Gastrocnemius medialis (tissue), 4 donors: ENCODE results near the gene HGFAC. TPM values are rescaled to one million over a fixed set of nuclear protein-coding genes. Genes with fewer than 3 reads are reported as not detected.
A peak's percentile ranks its signal among the peaks of the same experiment; 100 is the strongest.

Experiments
- ATAC-seq, 2 donors: fragments of 150-250 bp; one replicate each; pipeline ENCODE4 v1.9.1; 2016
- DNase-seq, 2 donors: peaks; one replicate each; pipeline ENCODE4 v3.0.0-alpha.2; 2019
- H3K27ac ChIP-seq, 4 donors: fragments of 200-600 bp; sonication (generic); 1 replicate in 1 of 4; 2 replicates in 3 of 4; pipeline ENCODE4 v1.5.1; 2016 to 2018; ENCODE audit warnings: mild to moderate bottlenecking in 2 of 4, moderate library complexity in 1 of 4
- H3K27me3 ChIP-seq, 3 donors: fragments of 200-600 bp; sonication (generic) in 2 of 3; 1 replicate in 1 of 3; 2 replicates in 2 of 3; pipeline versions ENCODE4 v1.5.1 to v1.6.0; 2016 to 2019; ENCODE audit warnings: mild to moderate bottlenecking in 1 of 3, moderate library complexity in 1 of 3
- H3K36me3 ChIP-seq, 2 donors: fragments of 200-600 bp; sonication (generic) in 1 of 2; one replicate each; pipeline ENCODE4 v1.5.1; 2017 to 2018
- H3K4me1 ChIP-seq, 2 donors: fragments of 200-600 bp; sonication (generic) in 1 of 2; one replicate each; pipeline ENCODE4 v1.5.1; 2016 to 2017; ENCODE audit warnings: mild to moderate bottlenecking in 2 of 2
- H3K4me3 ChIP-seq, 4 donors: fragments of 200-600 bp; sonication (generic) in 3 of 4; 1 replicate in 1 of 4; 2 replicates in 3 of 4; pipeline ENCODE4 v1.5.1; 2016 to 2019; ENCODE audit warnings: mild to moderate bottlenecking in 2 of 4
- H3K9me3 ChIP-seq, 3 donors: fragments of 200-600 bp; sonication (generic) in 2 of 3; 1 replicate in 1 of 3; 2 replicates in 2 of 3; pipeline ENCODE4 v1.5.1; 2016 to 2019
- POLR2A ChIP-seq, 2 donors: fragments of 450-650 bp; IDR thresholded peaks; one replicate each; pipeline ENCODE4 v1.6.1; 2017; ENCODE audit warnings: antibody characterized with exemption in 2 of 2, mild to moderate bottlenecking in 2 of 2, moderate library complexity in 2 of 2
- in situ Hi-C, 4 donors: fragments of 200-750 bp; cut with MboI; loops; one replicate each; pipeline versions ENCODE4 v1.15.0 to v1.8.0; 2017; ENCODE audit warnings: low sequenced_read_pairs in 4 of 4
- intact Hi-C: fragments of 100-400 bp; cut with DNase I; formaldehyde crosslinking; loops from one replicate; pipeline ENCODE4 v1.15.1; 2023; ENCODE audit warnings: low total_unique reads
- total RNA-seq, 4 donors: library from RNA; depleted of rRNA; stranded (reverse); fragments of >200 nt; gene quantifications; one replicate each; pipeline versions ENCODE4 v1.1.0 to v1.2.3, GENCODE V29; 2016
- TF ChIP-seq, protein P1 (sequence below), 5 experiments: fragments of 450-650 bp in 3 of 5; fragments of 200-600 bp in 2 of 5; sonication (generic) in 2 of 5; IDR thresholded peaks in 4 of 5; conservative IDR thresholded peaks in 1 of 5; 1 replicate in 4 of 5; 2 replicates in 1 of 5; pipeline ENCODE4 v1.5.1; 2016 to 2019; ENCODE audit warnings: antibody characterized with exemption in 5 of 5, mild to moderate bottlenecking in 3 of 5, moderate library complexity in 3 of 5

HGFAC gene
- total RNA-seq, 4 donors from 2014 or later = 0.20 to 0.68 (median 0.59) TPM

DNA sequence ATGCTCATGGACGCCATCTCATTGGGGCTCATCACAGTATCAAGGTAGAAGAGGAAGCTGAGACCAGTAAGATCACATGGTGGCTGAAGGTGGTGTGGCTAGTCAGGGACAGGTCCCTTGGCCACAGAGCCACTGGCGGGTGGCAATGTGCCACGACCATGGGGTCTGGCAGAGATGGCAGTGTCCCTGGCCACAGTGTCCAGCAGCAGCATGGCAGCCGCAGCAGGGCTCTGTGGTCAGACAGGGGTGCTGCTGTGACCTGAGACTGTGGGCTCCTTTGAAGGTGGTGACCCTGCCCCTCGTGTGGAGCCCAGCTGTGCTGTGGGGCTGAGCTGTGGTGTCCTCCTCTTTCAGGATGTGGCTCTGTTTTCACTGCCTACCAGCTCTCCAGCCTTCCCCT lies 19.2 kb downstream of the HGFAC start:
- H3K4me3 ChIP-seq = no peak overlapping the region
- intact Hi-C loops (loop anchor here (5.0 kb wide), 2 partner anchors 169 to 239 kb away; partner anchors contain the start of gene RGS12), in situ Hi-C loops (loop anchor here in 1 of 4 donors (25.0 kb wide), 1 partner anchor 249 kb away; no protein-coding TSS in a partner anchor)
- ATAC-seq (peak in 1 of 2 donors; percentile 0), DNase-seq (peak in 1 of 2 donors; percentile 63)
- peak overlapping the region; percentile 94 to 98 (median 94) for H3K27ac ChIP-seq
- H3K9me3 ChIP-seq = no peaks in the 10 kb centered on the region
- no peak for TF ChIP-seq POLR2A (IDR thresholded peaks at IDR 0.05)
- TF ChIP-seq, protein P1, sequence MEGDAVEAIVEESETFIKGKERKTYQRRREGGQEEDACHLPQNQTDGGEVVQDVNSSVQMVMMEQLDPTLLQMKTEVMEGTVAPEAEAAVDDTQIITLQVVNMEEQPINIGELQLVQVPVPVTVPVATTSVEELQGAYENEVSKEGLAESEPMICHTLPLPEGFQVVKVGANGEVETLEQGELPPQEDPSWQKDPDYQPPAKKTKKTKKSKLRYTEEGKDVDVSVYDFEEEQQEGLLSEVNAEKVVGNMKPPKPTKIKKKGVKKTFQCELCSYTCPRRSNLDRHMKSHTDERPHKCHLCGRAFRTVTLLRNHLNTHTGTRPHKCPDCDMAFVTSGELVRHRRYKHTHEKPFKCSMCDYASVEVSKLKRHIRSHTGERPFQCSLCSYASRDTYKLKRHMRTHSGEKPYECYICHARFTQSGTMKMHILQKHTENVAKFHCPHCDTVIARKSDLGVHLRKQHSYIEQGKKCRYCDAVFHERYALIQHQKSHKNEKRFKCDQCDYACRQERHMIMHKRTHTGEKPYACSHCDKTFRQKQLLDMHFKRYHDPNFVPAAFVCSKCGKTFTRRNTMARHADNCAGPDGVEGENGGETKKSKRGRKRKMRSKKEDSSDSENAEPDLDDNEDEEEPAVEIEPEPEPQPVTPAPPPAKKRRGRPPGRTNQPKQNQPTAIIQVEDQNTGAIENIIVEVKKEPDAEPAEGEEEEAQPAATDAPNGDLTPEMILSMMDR (IDR thresholded peaks at IDR 0.05 in 4 of 5, conservative IDR thresholded peaks at IDR 0.05 in 1 of 5) = no peak
- H3K4me1 ChIP-seq = peaks cover 24 to 42% of the 10 kb centered on the region in 2 donors
- no peaks in the 10 kb centered on the region for H3K36me3 ChIP-seq
- no peaks in the 10 kb centered on the region for H3K27me3 ChIP-seq

DNA sequence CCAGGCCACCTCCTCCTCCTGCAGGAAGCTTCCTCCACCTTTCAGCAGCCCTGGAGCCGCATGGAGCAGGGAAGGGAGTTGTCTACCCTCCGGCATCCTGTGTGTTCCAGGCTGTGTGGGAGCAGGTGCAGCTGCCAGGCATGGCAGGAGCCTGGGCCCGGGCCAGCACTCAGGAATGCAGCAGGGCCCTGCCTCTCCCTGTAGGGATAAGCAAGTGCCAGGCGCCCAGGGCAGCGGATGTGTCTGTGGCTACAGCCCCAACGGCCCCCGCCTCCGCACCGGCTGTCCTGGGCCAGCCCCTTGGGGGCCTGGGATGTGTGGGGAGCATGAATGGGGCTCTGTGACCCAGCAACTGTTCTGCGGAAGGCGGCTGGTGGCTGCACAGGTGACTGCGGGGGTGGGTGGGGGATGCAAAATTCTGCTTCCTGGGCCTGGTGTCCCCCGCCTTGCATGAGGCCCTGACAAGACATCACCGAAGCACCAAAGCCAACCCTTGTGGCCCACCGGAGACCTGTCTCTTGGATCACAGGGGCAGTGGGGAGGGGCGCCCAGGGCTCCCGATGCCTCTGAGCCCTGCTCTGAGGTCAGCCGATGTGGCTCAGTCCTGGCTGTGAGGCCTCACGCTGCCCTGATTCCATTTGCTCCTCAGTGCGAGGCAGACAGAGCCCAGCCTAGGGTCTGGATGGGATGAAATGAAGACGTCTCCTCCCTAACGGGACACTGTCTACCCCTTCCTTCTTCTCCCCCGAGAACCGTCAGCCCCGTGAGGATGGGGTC lies 19.9 kb downstream of the HGFAC start:
- ATAC-seq = peak; percentile 43 to 53
- intact Hi-C loops = loop anchor here (5.0 kb wide), 2 partner anchors 169 to 239 kb away; partner anchors contain the start of gene RGS12
- Histone ChIP-seq H3K4me1 (peaks cover 31 to 48% of the 10 kb centered on the region in 2 donors), H3K27ac (peak overlapping the region; percentile 94 to 98 (median 94)), H3K4me3 (no peak overlapping the region), H3K27me3 (no peaks in the 10 kb centered on the region), H3K9me3 (no peaks in the 10 kb centered on the region), H3K36me3 (no peaks in the 10 kb centered on the region)
- peak; percentile 70 to 95 for DNase-seq
- peak in 1 of 2 donors; percentile 26 for TF ChIP-seq POLR2A (IDR thresholded peaks at IDR 0.05)
- TF ChIP-seq, protein P1 (IDR thresholded peaks at IDR 0.05 in 4 of 5, conservative IDR thresholded peaks at IDR 0.05 in 1 of 5) = no peak
- in situ Hi-C loops = loop anchor here in 1 of 4 donors (25.0 kb wide), 1 partner anchor 249 kb away; no protein-coding TSS in a partner anchor

DNA sequence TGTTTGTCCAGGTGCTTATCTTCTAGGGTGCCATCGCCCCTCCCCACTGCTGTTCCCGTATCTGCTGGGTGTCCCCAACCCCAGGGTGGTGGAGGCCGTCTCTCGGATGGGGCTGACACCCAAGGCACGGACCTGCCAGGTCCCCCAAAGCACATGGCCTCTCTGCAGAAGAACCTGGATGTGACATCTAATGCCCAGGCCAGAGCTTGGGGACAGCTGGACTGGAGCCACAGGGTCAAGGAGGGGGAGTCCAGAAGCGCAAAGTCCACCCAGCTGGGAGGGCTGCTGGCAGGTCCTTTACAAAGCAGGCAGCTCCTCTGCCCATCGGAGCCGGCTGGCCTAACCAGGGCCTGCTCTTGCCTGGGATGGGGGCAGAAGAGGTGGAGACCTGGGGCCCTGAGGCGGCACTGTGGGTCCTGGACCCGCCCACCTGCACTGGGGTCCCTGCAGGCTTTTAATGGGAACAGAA lies 20.6 kb downstream of the HGFAC start:
- in situ Hi-C loops (loop anchor here in 1 of 4 donors (25.0 kb wide), 1 partner anchor 250 kb away; no protein-coding TSS in a partner anchor), intact Hi-C loops (loop anchor here (5.0 kb wide), 2 partner anchors 170 to 240 kb away; partner anchors contain the start of gene RGS12)
- Histone ChIP-seq H3K36me3 (no peaks in the 10 kb centered on the region), H3K4me3 (no peak overlapping the region), H3K27me3 (no peaks in the 10 kb centered on the region), H3K27ac (peak overlapping the region; percentile 94 to 98 (median 94)), H3K9me3 (no peaks in the 10 kb centered on the region), H3K4me1 (peaks cover 34 to 54% of the 10 kb centered on the region in 2 donors)
- TF ChIP-seq POLR2A (IDR thresholded peaks at IDR 0.05) = no peak
- TF ChIP-seq, protein P1 (IDR thresholded peaks at IDR 0.05 in 4 of 5, conservative IDR thresholded peaks at IDR 0.05 in 1 of 5) = no peak
- DNase-seq (no peak), ATAC-seq (no peak)

DNA sequence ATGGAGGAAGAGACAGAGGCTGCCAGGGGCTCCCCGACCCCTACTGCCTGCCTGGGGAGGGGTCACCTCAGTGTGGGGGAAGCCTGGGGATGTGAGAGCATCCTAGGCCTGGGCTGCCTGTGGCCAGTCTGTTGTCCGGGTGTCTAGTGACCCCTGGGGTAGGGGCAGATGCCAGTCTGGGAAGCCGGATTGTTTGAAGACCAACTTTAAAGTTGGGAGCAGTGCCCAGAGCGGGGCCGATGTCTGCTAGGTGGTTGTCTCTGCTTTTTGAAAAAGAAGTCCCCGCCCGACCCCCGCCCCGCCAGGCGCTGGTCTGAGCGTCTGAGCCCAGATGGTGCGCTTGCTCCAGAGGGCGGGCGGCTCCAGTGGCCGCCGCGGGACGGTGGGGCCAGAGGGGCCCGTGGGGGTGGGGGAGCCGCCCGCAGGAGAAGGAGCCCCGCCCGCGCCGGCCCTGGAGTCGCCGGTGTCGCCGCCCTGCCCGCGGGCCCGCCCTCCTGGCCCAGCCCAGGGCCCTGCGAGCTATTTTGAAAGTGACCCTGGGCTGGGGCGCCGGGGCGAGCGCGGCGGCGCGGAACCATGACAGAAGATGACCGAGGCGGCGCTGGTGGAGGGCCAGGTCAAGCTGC lies 21.1 kb downstream of the HGFAC start, which contains the start of gene DOK7:
Gene DOK7, plus strand, starts transcription at position 517 of the 626 bp plus-strand sequence. Its CDS starts 70 bp downstream, at position 587.
- in situ Hi-C loops = loop anchor here in 1 of 4 donors (25.0 kb wide), 1 partner anchor 251 kb away; no protein-coding TSS in a partner anchor
- ATAC-seq = peak; percentile 22 to 29
- Histone ChIP-seq H3K4me3 (peak within 1 kb of the TSS; percentile 60 to 84 (median 60)), H3K27ac (peak within 1 kb of the TSS; percentile 94 to 98 (median 94)), H3K9me3 (no peaks in the 10 kb centered on the region), H3K36me3 (no peaks in the 10 kb centered on the region), H3K4me1 (peaks cover 37 to 60% of the 10 kb centered on the region in 2 donors), H3K27me3 (no peaks in the 10 kb centered on the region)
- peak; percentile 49 to 85 for DNase-seq
- intact Hi-C loops = loop anchor here (5.0 kb wide), 2 partner anchors 171 to 241 kb away; partner anchors contain the start of gene RGS12
- TF ChIP-seq, protein P1 (IDR thresholded peaks at IDR 0.05 in 4 of 5, conservative IDR thresholded peaks at IDR 0.05 in 1 of 5) = no peak
- peak; percentile 72 to 74 for TF ChIP-seq POLR2A (IDR thresholded peaks at IDR 0.05)
